ENCODE measurements around the gene SLFN11. TPM values are rescaled to one million over a fixed set of nuclear protein-coding genes. Genes with fewer than 3 reads are reported as not detected.

SLFN11 gene
- total RNA-seq, 1 experiment from 2014 or later: 7.5 TPM

DNA sequence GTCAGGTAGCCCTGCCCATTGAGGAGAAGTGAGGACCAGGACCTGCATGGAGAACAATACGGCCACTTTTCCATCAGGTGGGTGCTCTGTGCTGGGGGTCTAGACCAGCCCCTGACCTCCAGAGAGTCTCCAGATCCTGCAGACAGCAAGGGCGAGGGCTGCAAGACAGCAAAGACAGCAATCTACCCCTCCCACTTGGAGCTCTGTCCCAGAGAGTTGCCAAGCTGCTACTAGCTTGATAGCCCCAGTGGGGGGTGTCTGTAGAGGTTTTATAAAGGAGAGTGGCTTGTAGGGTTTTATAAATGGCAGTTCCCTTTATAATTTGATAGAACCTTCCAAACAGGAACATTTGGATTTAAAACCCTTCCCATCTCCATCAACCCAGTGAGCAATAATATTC, 16.7 kb upstream of the SLFN11 start:
- Histone ChIP-seq H3K9me3 (ENCODE audit: low read length) (no peaks in the 10 kb centered on the region), H3K9me2 (replicated peaks; ENCODE audit: low read length) (no peaks in the 10 kb centered on the region), H3K4me3 (ENCODE audit: low read length) (no peak overlapping the region), H2AFZ (ENCODE audit: low read length) (no peak overlapping the region), H3K79me2 (ENCODE audit: low read length) (no peaks in the 10 kb centered on the region), H4K20me1 (ENCODE audit: low read length) (no peaks in the 10 kb centered on the region), H3K27me3 (ENCODE audit: low read length) (no peaks in the 10 kb centered on the region), H3F3A (ENCODE audit: low read length, unreplicated experiment) (no peaks in the 10 kb centered on the region), H3K27ac (ENCODE audit: low read length) (no peak overlapping the region), H3K36me3 (ENCODE audit: low read depth, low read length) (no peaks in the 10 kb centered on the region), H3K4me2 (ENCODE audit: low read length) (no peak overlapping the region), H3K4me1 (ENCODE audit: insufficient read depth, low read length) (no peaks in the 10 kb centered on the region), H3K9ac (ENCODE audit: low read length) (no peak overlapping the region)
- ChIA-PET CTCF (no interaction called here), POLR2A (ENCODE audit: unreplicated experiment) (no interaction called here)
- ATAC-seq: no peak
- intact Hi-C loops (cut with micrococcal nuclease): no loop called here
- BruUV-seq (replicated peaks): no TSS peak
- TF ChIP-seq CTCF (conservative IDR thresholded peaks at IDR 0.05; ENCODE audit: low read depth, low read length) (no peak), EZH2phosphoT487 (IDR thresholded peaks at IDR 0.05; ENCODE audit: borderline replicate concordance, low read length) (no peak), EZH2 (IDR thresholded peaks at IDR 0.05; ENCODE audit: low read length, unreplicated experiment) (no peak)
- DNase-seq: no peak

DNA sequence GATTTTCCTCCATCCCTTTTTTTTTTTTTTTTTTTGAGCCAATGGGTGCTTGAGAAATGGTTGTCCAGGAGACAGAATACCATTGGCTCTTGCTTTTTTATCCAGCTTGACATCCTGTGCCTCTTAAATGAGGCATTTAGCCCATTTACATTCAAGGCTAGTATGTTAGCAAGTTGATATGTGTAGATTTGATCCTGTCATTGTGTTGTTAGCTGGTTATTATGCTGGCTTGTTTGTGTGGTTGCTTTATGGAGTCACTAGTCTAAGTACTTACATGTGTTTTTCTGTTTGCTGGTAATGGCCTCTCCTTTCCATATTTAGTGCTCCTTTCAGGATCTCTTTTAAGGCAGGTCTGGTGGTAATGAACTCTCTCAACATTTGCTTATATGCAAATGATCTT, 14.1 kb upstream of the SLFN11 start:
- CTCF ChIA-PET: no interaction called here
- Histone ChIP-seq H3K4me1 (ENCODE audit: insufficient read depth, low read length) (no peaks in the 10 kb centered on the region), H3K9ac (ENCODE audit: low read length) (no peak overlapping the region), H3K27me3 (ENCODE audit: low read length) (no peaks in the 10 kb centered on the region), H3K36me3 (ENCODE audit: low read depth, low read length) (no peaks in the 10 kb centered on the region), H3K9me3 (ENCODE audit: low read length) (no peaks in the 10 kb centered on the region), H4K20me1 (ENCODE audit: low read length) (no peaks in the 10 kb centered on the region), H3K4me3 (ENCODE audit: low read length) (no peak overlapping the region), H3K4me2 (ENCODE audit: low read length) (no peak overlapping the region), H3K79me2 (ENCODE audit: low read length) (no peaks in the 10 kb centered on the region), H2AFZ (ENCODE audit: low read length) (no peak overlapping the region), H3K27ac (ENCODE audit: low read length) (no peak overlapping the region), H3F3A (ENCODE audit: low read length, unreplicated experiment) (no peaks in the 10 kb centered on the region), H3K9me2 (replicated peaks; ENCODE audit: low read length) (no peaks in the 10 kb centered on the region)
- no TSS peak for BruUV-seq (replicated peaks)
- TF ChIP-seq EZH2phosphoT487 (IDR thresholded peaks at IDR 0.05; ENCODE audit: borderline replicate concordance, low read length): no peak
- TF ChIP-seq CTCF (conservative IDR thresholded peaks at IDR 0.05; ENCODE audit: low read depth, low read length): no peak
- no peak for TF ChIP-seq EZH2 (IDR thresholded peaks at IDR 0.05; ENCODE audit: low read length, unreplicated experiment)
- DNase-seq (no peak), ATAC-seq (no peak)
- POLR2A ChIA-PET (ENCODE audit: unreplicated experiment): no interaction called here
- intact Hi-C loops (cut with micrococcal nuclease): no loop called here

DNA sequence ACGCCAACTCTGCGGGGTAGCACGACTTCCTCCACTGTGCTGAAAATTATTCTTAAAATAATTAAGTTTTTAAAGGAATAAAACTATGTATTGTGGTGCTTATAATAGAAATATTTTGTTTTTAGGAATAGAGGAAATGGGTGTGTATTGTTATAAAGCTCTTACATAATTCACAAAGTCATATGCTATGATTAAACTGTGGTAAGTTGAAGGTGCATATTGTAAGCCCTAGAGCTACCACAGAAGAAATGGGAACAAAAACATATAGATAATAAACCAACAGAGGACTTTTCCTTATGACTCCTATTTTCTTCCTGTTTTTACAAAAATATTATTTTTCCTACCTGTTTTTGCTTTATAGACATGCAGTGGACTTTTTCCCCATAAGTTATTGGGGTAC, 4.3 kb upstream of the SLFN11 start:
- no peaks in the 10 kb centered on the region for H3K9me3 ChIP-seq (ENCODE audit: low read length)
- intact Hi-C loops (cut with micrococcal nuclease): loop anchor here (10.0 kb wide), 1 partner anchor 123 kb away; no protein-coding TSS in a partner anchor
- TF ChIP-seq EZH2 (IDR thresholded peaks at IDR 0.05; ENCODE audit: low read length, unreplicated experiment) (no peak), EZH2phosphoT487 (IDR thresholded peaks at IDR 0.05; ENCODE audit: borderline replicate concordance, low read length) (no peak), CTCF (conservative IDR thresholded peaks at IDR 0.05; ENCODE audit: low read depth, low read length) (no peak)
- H3F3A ChIP-seq (ENCODE audit: low read length, unreplicated experiment): no peaks in the 10 kb centered on the region
- H3K4me3 ChIP-seq (ENCODE audit: low read length): no peak overlapping the region
- no peak overlapping the region for H3K9ac ChIP-seq (ENCODE audit: low read length)
- H3K36me3 ChIP-seq (ENCODE audit: low read depth, low read length): no peaks in the 10 kb centered on the region
- no peaks in the 10 kb centered on the region for H3K79me2 ChIP-seq (ENCODE audit: low read length)
- BruUV-seq (replicated peaks): no TSS peak
- ATAC-seq: no peak
- H3K9me2 ChIP-seq (replicated peaks; ENCODE audit: low read length): no peaks in the 10 kb centered on the region
- ChIA-PET POLR2A (ENCODE audit: unreplicated experiment) (no interaction called here), CTCF (no interaction called here)
- H3K27ac ChIP-seq (ENCODE audit: low read length): no peak overlapping the region
- no peaks in the 10 kb centered on the region for H3K4me1 ChIP-seq (ENCODE audit: insufficient read depth, low read length)
- no peaks in the 10 kb centered on the region for H3K27me3 ChIP-seq (ENCODE audit: low read length)
- H3K4me2 ChIP-seq (ENCODE audit: low read length): no peak overlapping the region
- no peak for DNase-seq
- H2AFZ ChIP-seq (ENCODE audit: low read length): no peak overlapping the region
- no peaks in the 10 kb centered on the region for H4K20me1 ChIP-seq (ENCODE audit: low read length)
